ENCODE measurements around the gene RSPO4. TPM values are rescaled to one million over a fixed set of nuclear protein-coding genes. Genes with fewer than 3 reads are reported as not detected.

RSPO4 gene
- total and polyA plus RNA-seq, 2 of the 8 experiments (the other 6 are each of a cell fraction or from before 2014, with no cell fraction given), result 3.4 to 6.4 TPM

GRCh38 chr20:933029-933428 is 69.1 kb downstream of the RSPO4 start:
- Histone ChIP-seq H3K9me3 (ENCODE audit: insufficient read depth in 2 of 2, low read depth in 1 of 2, low read length in 1 of 2) (peaks cover 20 to 23% of the 10 kb centered on the region in 2 experiments), H4K91ac (replicated peaks; ENCODE audit: insufficient read length, low read length) (no peak overlapping the region), H2BK5ac (ENCODE audit: low read depth, low read length) (no peak overlapping the region), H3K23me2 (ENCODE audit: low read depth, low read length) (no peaks in the 10 kb centered on the region), H2BK12ac (ENCODE audit: low read depth, low read length) (no peak overlapping the region), H3K14ac (ENCODE audit: insufficient read length) (no peak overlapping the region), H2BK15ac (ENCODE audit: low read length) (no peak overlapping the region), H3K23ac (ENCODE audit: insufficient read length) (no peak overlapping the region), H2BK20ac (ENCODE audit: low read length) (no peak overlapping the region), H3K18ac (ENCODE audit: extremely low read depth, low read length) (no peak overlapping the region), H4K8ac (ENCODE audit: extremely low read depth, insufficient read depth, low read length) (no peak overlapping the region), H3K27ac (ENCODE audit: low read depth, low read length) (no peak overlapping the region), H2BK120ac (replicated peaks; ENCODE audit: low read depth, low read length) (no peak overlapping the region), H2AFZ (ENCODE audit: low read length) (no peak overlapping the region), H3K4me2 (ENCODE audit: insufficient read depth in 1 of 2, low read depth in 2 of 2, low read length in 2 of 2) (no peak overlapping the region), H3K79me2 (ENCODE audit: control insufficient read depth in 1 of 2, insufficient read depth in 2 of 2, low read length in 2 of 2) (no peaks in the 10 kb centered on the region), H3K79me1 (ENCODE audit: low read depth, low read length) (no peaks in the 10 kb centered on the region), H3K4me3 (ENCODE audit: extremely low read depth in 1 of 4, insufficient read depth in 2 of 4, low read depth in 3 of 4, low read length in 4 of 4) (no peak overlapping the region), H4K5ac (ENCODE audit: insufficient read length, low read depth, low read length) (no peak overlapping the region), H3K4me1 (replicated peaks in 1 of 4; ENCODE audit: control insufficient read depth in 3 of 4, insufficient read depth in 4 of 4, low read length in 3 of 4) (0 out of 7 replicates have a peak, but pooled peaks cover 0 to 3% (median 0%) of the 10 kb centered on the region in 4 experiments), H3K9ac (replicated peaks in 1 of 4; ENCODE audit: extremely low read depth in 1 of 4, low read depth in 3 of 4, low read length in 3 of 4) (no peak overlapping the region), H3K4ac (replicated peaks; ENCODE audit: insufficient read length, low read depth, low read length) (no peak overlapping the region), H4K20me1 (replicated peaks in 1 of 2; ENCODE audit: control insufficient read depth in 1 of 2, insufficient read depth in 2 of 2, low read length in 2 of 2) (no peaks in the 10 kb centered on the region), H3K27me3 (replicated peaks in 1 of 4; ENCODE audit: control insufficient read depth in 3 of 4, extremely low read depth in 1 of 4, insufficient read depth in 3 of 4, low read length in 3 of 4) (no peaks in the 10 kb centered on the region), H3K56ac (replicated peaks; ENCODE audit: insufficient read length, low read depth, low read length) (no peak overlapping the region), H3K36me3 (ENCODE audit: control insufficient read depth in 2 of 4, insufficient read depth in 4 of 4, low read length in 3 of 4) (peaks cover 0 to 3% (median 0%) of the 10 kb centered on the region in 4 experiments; a peak in 1 of 8 replicates), H2AK5ac (ENCODE audit: low read depth, low read length) (no peak overlapping the region)
- DNase-seq (ENCODE audit: low read depth in 1 of 2, low spot score in 2 of 2) (no peak), FAIRE-seq (no peak)
- ChIA-PET CTCF (ENCODE audit: partially characterized antibody) (interaction anchor here (0.6 to 2.9 kb wide), 10 partner anchors 9 to 178 kb away, joined by 3 to 45 read pairs (median 4); no protein-coding TSS in a partner anchor), POLR2A (ENCODE audit: partially characterized antibody) (interaction anchor here (1.2 kb wide), 1 partner anchor 80 kb away, joined by 3 read pairs; no protein-coding TSS in a partner anchor)
- WGBS, 2 experiments (ENCODE audit: extremely low coverage in 1 of 2, insufficient coverage in 1 of 2, insufficient read length in 1 of 2, insufficient replicate concordance in 2 of 2, low coverage in 1 of 2, low lambda C conversion rate in 2 of 2, missing lambda C conversion rate in 1 of 2), result 38% methylated on average over 2 of the region's 2 CpGs; no CpG with 5 or more reads in 1 of the 2 experiments
- no peak for TF ChIP-seq SRF (IDR thresholded peaks at IDR 0.05; ENCODE audit: low read depth, low read length)
- no peak for TF ChIP-seq BACH1 (IDR thresholded peaks at IDR 0.05; ENCODE audit: low read length)
- no peak for TF ChIP-seq KDM4A (IDR thresholded peaks at IDR 0.05; ENCODE audit: low read depth, low read length, severe bottlenecking)

Measured in H1 (cell line).